Measurements from ENCODE around the gene DHX34.
"Not testable (repeated sequence)": the region's sequence is repeated elsewhere in the genome, so short reads cannot be mapped to it uniquely, and the experiment has no call there.

The DHX34 gene

GRCh38 chr19:47331490-47331889, 17.6 kb upstream of the DHX34 start:
- DNase-seq (ENCODE audit: low spot score), result no peak

DNA sequence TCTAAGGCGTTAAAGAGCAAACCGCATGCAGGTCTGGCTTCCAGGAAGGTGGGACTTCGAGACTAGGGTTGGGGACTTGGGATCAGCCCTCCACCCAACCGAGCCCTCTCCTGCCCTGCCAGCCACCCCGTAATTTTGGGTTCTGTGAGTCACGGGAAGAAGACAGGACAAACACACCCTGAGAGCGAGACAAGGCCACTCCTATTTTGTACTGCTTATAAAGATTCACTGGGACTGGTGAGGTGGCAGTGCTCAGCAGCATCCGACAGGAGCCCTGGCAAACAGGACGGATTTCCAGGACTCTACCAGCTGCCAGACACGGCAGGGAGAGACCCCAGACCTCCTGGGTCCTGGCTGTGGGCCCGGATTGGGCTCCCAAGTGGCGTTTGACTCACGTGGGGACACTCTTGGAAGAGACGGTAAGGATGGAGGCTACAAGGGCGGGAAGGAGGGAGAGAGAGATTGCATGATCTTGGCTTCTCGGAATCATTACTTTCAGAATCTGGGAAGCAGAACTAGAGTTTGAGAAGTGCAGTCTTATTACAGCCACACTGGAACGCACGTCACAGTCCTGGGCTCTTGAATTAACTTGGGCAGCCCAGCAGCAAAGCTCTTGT, 17.1 kb upstream of the DHX34 start, which contains the start of gene C5AR2:
C5AR2 (plus strand) TSS at position 245 of the 617 bp plus-strand sequence. CDS start 8,625 bp downstream, outside the sequence.
- DNase-seq (ENCODE audit: low spot score), result no peak

DNA sequence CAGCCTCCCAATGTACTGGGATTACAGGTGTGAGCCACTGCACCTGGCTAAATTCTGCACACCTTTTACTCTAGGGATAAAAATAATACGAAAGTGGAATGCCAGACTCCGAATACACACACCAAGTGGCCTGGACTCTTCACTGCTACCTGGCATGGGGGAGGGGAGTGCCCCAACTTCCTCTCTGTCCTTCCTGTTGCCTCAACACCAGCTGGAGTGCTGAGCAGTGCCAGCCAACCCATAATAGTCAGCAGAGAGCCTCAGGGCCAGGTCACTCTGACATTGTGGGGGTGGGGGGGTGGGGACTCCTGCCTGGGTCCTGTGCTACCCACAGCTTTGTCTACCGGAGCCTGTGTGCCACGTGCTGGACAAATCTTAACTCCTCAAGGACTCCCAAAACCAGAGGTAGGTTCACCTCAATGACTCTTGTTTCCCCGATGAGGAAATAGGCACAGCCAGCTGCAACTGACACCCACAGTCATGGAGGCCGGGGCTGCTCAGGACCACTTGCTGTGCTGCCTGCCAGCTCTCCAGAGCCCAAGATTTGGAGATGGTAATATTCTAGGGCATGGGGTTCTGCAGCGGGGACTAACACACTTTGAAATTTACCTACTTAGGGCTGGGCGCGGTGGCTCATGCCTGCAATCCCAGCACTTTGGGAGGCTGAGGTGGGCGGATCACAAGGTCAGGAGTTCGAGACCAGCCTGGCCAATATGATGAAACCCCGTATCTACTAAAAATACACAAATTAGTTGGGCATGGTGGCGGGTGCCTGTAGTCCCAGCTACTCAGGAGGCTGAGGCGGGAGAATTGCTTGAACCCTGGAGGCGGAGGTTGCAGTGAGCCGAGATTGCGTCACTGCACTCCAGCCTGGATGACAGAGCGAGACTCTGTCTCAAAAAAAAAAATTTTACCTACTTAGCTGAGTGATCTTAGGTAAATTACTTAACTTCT, 12.1 kb upstream of the DHX34 start:
- not testable (repeated sequence) for DNase-seq (ENCODE audit: low spot score)

DNA sequence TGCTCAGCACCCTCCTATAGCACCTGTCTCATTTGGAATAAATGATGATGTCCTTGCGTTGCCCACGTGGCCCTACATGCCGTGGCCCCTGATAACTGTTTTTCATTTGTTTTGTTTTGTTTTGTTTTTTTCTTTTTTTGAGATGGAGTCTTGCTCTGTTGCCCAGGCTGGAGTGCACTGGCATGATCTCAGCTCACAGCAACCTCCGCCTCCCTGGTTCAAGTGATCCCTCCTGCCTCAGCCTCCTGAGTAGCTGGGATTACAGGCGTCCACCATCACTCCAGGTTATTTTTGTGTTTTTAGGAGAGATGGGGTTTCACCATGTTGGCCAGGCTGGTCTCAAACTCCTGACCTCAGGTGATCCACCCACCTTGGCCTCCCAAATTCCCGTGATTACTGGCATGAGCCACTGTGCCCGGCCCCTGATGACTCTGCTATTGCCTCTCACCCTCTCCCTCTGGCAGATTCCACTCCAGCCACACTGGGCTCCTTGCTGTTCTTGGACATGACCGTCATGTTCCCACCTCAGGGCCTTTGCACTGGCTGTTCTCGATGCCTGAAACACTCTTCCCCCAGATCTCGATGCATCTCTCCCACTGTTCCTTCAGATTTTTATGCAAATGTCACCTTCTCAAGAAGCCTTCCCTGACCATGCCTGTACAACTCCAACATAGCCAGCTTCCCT, 9.8 kb upstream of the DHX34 start:
- DNase-seq (ENCODE audit: low spot score), result no peak

GRCh38 chr19:47340477-47341208, 8.5 kb upstream of the DHX34 start:
- DNase-seq (ENCODE audit: low spot score), result no peak

- no peak for DNase-seq (ENCODE audit: low spot score)
Observed at GRCh38 chr19:47341734-47342133, 7.4 kb upstream of the DHX34 start.

GRCh38 chr19:47343194-47343802, 5.8 kb upstream of the DHX34 start:
- no peak for DNase-seq (ENCODE audit: low spot score)

- no peak for DNase-seq (ENCODE audit: low spot score)
Observed at GRCh38 chr19:47344425-47344824, 4.7 kb upstream of the DHX34 start.

- not testable (repeated sequence) for DNase-seq (ENCODE audit: low spot score)
Observed at GRCh38 chr19:47346024-47346423, 3.1 kb upstream of the DHX34 start.

- no peak for DNase-seq (ENCODE audit: low spot score)
Observed at GRCh38 chr19:47350630-47351029, 1.5 kb downstream of the DHX34 start.

DNA sequence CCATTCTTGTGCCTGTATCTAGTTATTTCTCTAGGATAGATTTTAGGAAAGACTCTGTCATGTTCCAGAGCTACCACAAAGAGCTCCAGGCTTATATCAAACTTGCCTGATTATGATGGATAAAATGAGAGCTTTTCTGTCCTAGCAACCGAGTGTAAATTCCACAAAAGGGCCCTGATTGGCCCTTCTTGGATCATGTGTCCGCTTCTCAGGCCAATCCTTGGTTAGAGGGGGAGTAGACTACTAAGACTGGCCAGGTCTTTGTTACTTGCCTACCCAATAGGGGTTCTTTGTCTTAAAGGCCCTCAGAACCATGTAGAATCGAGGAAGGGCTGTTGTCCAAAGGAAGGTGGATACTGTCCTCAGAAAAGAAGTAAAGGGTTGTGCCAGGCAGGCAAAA, 2.4 kb downstream of the DHX34 start:
- peak; percentile 48 for DNase-seq (ENCODE audit: low spot score)

GRCh38 chr19:47352095-47352494, 3.0 kb downstream of the DHX34 start:
- DNase-seq (ENCODE audit: low spot score), result no peak

- peak; percentile 32 for DNase-seq (ENCODE audit: low spot score)
Observed at GRCh38 chr19:47353307-47353712, 4.2 kb downstream of the DHX34 start.

DNA sequence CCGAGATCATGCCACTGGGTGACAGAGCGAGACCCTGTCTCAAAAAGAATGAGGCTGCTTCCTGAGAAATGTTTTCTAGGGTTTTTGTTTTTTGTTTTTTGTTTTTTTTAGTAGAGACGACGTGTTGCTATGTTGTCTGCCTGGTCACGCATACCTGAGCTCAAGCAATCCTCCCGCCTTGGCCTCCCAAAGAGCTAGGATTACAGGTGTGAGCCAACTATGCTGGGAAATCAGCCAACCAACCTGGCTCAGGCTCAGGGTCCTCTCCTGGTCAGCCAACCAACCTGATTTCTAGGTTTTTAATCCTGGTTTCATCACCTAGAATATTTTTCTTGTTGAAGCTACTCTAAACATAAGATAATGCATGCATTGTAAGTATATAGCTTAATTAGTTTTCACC, 7.8 kb downstream of the DHX34 start:
- DNase-seq (ENCODE audit: low spot score), result no peak

DNA sequence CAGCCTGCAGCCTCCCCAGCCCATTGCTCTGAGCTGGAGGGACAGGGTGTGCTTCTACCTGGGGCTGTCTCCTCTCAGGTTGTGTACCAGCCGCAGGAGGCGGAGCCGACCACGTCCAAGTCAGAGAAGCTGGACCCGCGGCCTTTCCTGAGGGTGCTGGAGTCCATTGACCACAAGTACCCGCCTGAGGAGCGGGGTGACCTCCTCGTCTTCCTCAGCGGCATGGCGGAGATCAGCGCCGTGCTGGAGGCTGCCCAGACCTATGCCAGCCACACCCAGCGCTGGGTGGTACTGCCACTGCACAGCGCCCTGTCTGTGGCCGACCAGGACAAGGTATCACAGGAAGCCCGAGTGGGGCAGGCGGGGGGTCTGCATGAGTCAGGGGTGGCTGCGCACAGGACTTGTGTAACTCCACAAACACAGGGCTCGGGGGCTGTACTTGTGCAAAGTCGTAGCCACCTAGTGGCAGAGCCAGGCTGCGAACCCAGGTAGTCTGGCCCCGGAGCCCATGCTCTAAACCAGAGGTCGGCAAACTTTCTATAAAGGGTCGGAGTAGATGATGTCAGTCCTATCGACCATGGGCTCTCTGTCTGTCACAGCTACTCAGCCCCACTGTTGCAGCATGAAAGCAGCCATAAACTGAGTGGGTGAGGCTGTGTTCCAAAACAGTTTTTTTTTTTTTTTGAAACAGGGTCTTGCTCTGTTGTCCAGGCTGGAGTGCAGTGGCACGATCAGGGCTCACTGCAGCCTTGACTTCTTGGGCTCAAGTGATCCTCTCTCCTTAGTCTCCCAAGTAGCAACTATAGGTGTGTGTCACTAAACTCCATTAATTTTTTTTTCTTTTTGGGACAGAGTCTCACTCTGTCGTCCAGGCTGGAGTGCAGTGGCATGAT, 8.9 kb downstream of the DHX34 start:
- no peak for DNase-seq (ENCODE audit: low spot score)

- DNase-seq (ENCODE audit: low spot score), result no peak
Observed at GRCh38 chr19:47358936-47359335, 9.8 kb downstream of the DHX34 start.

- DNase-seq (ENCODE audit: low spot score), result no peak
Observed at GRCh38 chr19:47362321-47362720, 13.2 kb downstream of the DHX34 start.

DNA sequence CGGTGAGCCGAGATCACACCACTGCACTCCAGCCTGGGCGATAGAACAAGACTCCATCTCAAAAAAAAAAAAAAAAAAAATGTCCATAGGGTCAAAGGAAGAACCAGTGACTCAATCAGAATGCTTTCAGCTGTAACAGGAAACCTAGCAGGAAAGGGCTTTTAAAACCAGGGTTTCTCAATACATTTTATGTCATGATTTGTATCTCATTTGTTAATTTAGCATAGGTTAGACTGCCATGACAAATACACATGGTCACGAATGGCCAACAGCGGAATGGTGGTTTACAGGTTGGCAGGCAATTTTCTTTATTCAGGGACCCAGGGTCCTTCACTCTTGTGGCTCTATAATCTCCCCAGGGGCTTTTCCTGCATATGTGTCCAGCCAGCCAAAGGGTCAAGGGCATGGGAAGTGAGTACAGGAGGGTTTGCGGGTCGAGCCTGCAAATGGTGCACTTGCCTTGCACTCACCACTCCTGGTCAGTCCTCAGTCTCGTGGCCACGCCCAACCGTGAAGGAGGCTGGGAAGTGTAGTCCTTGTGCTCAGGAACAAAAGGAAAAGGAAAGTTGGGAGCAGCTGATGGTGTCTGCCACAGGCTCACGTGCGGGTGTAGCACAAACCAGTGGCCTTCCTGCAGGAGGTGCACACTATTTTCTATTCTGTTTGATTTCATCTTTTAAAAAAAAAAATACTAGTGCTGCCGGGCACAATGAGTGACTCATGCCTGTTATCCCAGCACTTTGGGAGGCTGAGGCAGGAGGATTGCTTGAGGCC, 14.8 kb downstream of the DHX34 start:
- no peak for DNase-seq (ENCODE audit: low spot score)

- not testable (repeated sequence) for DNase-seq (ENCODE audit: low spot score)
Observed at GRCh38 chr19:47365455-47365854, 16.3 kb downstream of the DHX34 start.

Data from SW480 (cell line).